ENCODE measurements around the gene BEX3. TPM values are rescaled to one million over a fixed set of nuclear protein-coding genes. Genes with fewer than 3 reads are reported as not detected.

Gene BEX3
- total and polyA plus RNA-seq, 11 donors: 74.4 to 153 (median 114) TPM

GRCh38 chrX:103398421-103398864 lies 22.1 kb downstream of the BEX3 start:
- intact Hi-C loops (cut with DNase I): no loop called here
- no peaks in the 10 kb centered on the region for H3K9me3 ChIP-seq
- H3K4me3 ChIP-seq: no peak overlapping the region
- no peak for TF ChIP-seq CTCF (IDR thresholded peaks at IDR 0.05)
- TF ChIP-seq POLR2A (IDR thresholded peaks at IDR 0.05): no peak
- 25 to 42% (median 35%) methylated on average over 1 of the region's 1 CpG for WGBS, 4 donors
- H3K4me1 ChIP-seq: no peaks in the 10 kb centered on the region
- no peaks in the 10 kb centered on the region for H3K36me3 ChIP-seq
- H3K27ac ChIP-seq: no peak overlapping the region
- ATAC-seq (peak in 2 of 4 donors; percentile 48 to 52), DNase-seq (no peak)
- H3K27me3 ChIP-seq: peaks cover 0 to 16% (median 0%) of the 10 kb centered on the region in 9 donors

DNA sequence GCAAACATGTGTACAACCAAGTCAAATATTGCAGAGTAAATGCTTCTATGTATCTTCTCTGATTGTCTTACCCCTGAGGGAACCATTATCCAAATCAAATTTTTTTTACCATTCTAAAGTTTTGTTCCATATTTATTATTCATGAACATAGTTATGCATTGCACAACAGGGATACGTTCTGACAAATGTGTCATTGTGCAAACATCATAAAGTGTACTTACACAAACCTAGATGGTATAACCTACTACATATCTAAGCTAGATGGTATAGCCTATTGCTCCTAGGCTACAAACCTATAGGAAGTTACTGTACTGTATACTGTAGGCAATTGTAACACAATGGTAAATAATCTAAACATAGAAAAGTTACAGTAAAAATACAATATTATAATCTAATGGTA lies 23.4 kb downstream of the BEX3 start:
- Histone ChIP-seq H3K9me3 (no peaks in the 10 kb centered on the region), H3K4me1 (peaks cover 0 to 3% (median 0%) of the 10 kb centered on the region in 12 donors), H3K27ac (no peak overlapping the region), H3K4me3 (no peak overlapping the region), H3K36me3 (no peaks in the 10 kb centered on the region), H3K27me3 (peaks cover 0 to 16% (median 0%) of the 10 kb centered on the region in 9 donors)
- ATAC-seq (no peak), DNase-seq (no peak)
- no peak for TF ChIP-seq CTCF (IDR thresholded peaks at IDR 0.05)
- TF ChIP-seq POLR2A (IDR thresholded peaks at IDR 0.05): no peak
- intact Hi-C loops (cut with DNase I): no loop called here
- WGBS, 4 donors: 43 to 69% (median 52%) methylated on average over 1 of the region's 1 CpG

DNA sequence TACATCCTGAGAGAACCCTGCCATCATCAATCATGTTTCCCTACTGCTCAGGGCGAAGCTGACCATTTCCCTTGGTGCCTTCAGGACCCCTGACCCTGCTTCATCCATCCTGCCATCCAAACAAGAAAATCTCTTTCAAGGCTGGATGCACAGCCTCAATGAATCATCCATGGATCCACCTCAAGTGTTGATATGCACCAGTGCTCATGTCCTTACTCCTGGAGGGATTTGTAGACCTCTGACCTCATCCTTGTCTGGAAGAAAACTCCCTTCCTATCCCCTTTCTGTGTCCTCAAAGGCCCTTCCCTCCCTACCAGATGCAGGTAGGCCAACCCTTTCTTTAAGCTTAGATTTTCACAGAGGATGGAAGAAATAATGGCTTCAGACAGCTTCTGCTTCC lies 24.6 kb downstream of the BEX3 start:
- H3K4me1 ChIP-seq: peaks cover 0 to 3% (median 0%) of the 10 kb centered on the region in 12 donors
- no peak overlapping the region for H3K27ac ChIP-seq
- DNase-seq (no peak), ATAC-seq (no peak)
- no peak overlapping the region for H3K4me3 ChIP-seq
- H3K36me3 ChIP-seq: no peaks in the 10 kb centered on the region
- TF ChIP-seq CTCF (IDR thresholded peaks at IDR 0.05) (no peak), POLR2A (IDR thresholded peaks at IDR 0.05) (no peak)
- 61 to 86% (median 70%) methylated on average over 1 of the region's 1 CpG for WGBS, 4 donors
- H3K27me3 ChIP-seq: peaks cover 0 to 16% (median 0%) of the 10 kb centered on the region in 9 donors
- no peaks in the 10 kb centered on the region for H3K9me3 ChIP-seq
- intact Hi-C loops (cut with DNase I): no loop called here

DNA sequence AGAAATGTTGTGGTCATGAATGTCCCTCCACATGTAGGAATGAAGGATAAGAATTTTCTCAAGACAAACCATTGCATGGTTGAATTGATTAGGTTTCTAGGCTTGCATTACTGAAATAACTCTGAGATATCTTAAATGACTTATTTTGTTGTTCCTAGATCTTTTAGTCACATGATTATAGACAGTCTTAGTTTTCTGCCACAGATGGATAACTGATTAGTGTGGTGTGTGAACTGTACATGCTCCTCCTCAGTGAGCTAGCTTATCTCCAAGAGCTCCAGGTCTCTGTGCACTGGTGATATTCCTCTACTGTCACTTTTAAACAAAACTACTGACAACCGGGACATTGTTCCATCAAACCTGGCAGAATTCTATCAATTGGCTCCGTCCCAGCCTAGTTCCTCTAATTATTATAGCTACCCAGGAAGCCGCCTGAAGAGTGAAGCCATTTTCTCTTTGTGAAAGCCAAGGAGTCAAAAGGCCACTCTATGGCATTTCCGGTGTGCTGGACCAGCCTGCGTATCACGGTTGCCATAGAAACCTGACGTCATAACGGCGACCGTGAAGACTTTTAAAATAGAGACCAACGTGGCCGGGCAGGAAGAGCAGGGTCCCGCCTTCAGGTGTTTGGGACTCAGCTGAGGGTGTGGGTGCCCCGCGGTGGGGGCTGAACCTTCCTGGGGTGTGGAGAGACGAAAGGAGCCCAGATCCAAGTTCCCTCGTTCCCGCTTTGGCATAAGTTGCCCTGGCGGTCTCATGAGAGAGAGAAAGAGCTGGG lies 28.1 kb downstream of the BEX3 start:
- ATAC-seq: peak in 3 of 4 donors; percentile 75 to 92 (median 78)
- no peaks in the 10 kb centered on the region for H3K9me3 ChIP-seq
- peak overlapping the region in 11 of 12 donors; percentile 16 to 64 (median 53) for H3K4me3 ChIP-seq
- peak overlapping the region in 4 of 12 donors; percentile 13 to 55 (median 39) for H3K27ac ChIP-seq
- TF ChIP-seq CTCF (IDR thresholded peaks at IDR 0.05): no peak
- no peak for TF ChIP-seq POLR2A (IDR thresholded peaks at IDR 0.05)
- peaks cover 0 to 3% (median 0%) of the 10 kb centered on the region in 12 donors for H3K4me1 ChIP-seq
- peaks cover 0 to 18% (median 0%) of the 10 kb centered on the region in 9 donors for H3K27me3 ChIP-seq
- H3K36me3 ChIP-seq: no peaks in the 10 kb centered on the region
- intact Hi-C loops (cut with DNase I): no loop called here
- WGBS, 4 donors: 2 to 30% (median 12%) methylated on average over 16 to 19 of the region's 19 CpGs
- DNase-seq: peak; percentile 55 to 64 (median 57)
